MM.1S (cell line): ENCODE measurements around the gene NCAN.

Source experiments
- DNase-seq: peaks from one replicate; pipeline ENCODE4 v3.0.0-alpha.2; 2015
- H2AFZ ChIP-seq: fragments of 300-600 bp; sonication (generic); 2 replicates; pipeline ENCODE4 v1.6.0; 2016; ENCODE audit warnings: antibody characterized with exemption, low read length
- H3F3A ChIP-seq: fragments of 300-600 bp; sonication (generic); 2 replicates; pipeline ENCODE4 v1.6.1; 2016; ENCODE audit warnings: mild to moderate bottlenecking, antibody characterized with exemption, low read length, moderate library complexity, mixed read lengths; ENCODE audit not compliant: insufficient read depth
- H3K27ac ChIP-seq: fragments of 300-600 bp; sonication (generic); 2 replicates; pipeline ENCODE4 v1.5.1; 2016; ENCODE audit warnings: mild to moderate bottlenecking, low read length
- H3K27me3 ChIP-seq: fragments of 300-600 bp; sonication (generic); replicated peaks from 2 replicates; pipeline ENCODE4 v1.6.0; 2016; ENCODE audit warnings: low read length; ENCODE audit not compliant: insufficient read depth
- H3K36me3 ChIP-seq: fragments of 300-600 bp; sonication (generic); replicated peaks from 2 replicates; pipeline ENCODE4 v1.6.1; 2016; ENCODE audit warnings: mild to moderate bottlenecking, low read length, mixed read lengths; ENCODE audit not compliant: insufficient read depth
- H3K4me1 ChIP-seq: fragments of 300-600 bp; sonication (generic); 2 replicates; pipeline ENCODE4 v1.6.1; 2016; ENCODE audit warnings: low read length, mixed read lengths
- H3K4me2 ChIP-seq: fragments of 300-600 bp; sonication (generic); 2 replicates; pipeline ENCODE4 v1.6.0; 2016; ENCODE audit warnings: low read depth, low read length
- H3K4me3 ChIP-seq: fragments of 300-600 bp; sonication (generic); 2 replicates; pipeline ENCODE4 v1.5.1; 2016; ENCODE audit warnings: low read length, mixed read lengths
- H3K79me2 ChIP-seq: fragments of 300-600 bp; sonication (generic); 2 replicates; pipeline ENCODE4 v1.6.1; 2016; ENCODE audit warnings: mixed run types, low read length, mixed read lengths
- H3K9ac ChIP-seq: fragments of 300-600 bp; sonication (generic); 2 replicates; pipeline ENCODE4 v1.6.1; 2016; ENCODE audit warnings: low read length, mixed read lengths
- H3K9me2 ChIP-seq: fragments of 300-600 bp; sonication (generic); replicated peaks from 2 replicates; pipeline ENCODE4 v1.6.1; 2016; ENCODE audit warnings: mild to moderate bottlenecking, low read length, mixed read lengths; ENCODE audit not compliant: insufficient read depth
- H3K9me3 ChIP-seq: fragments of 300-600 bp; sonication (generic); replicated peaks from 2 replicates; pipeline ENCODE4 v1.6.1; 2016; ENCODE audit warnings: mild to moderate bottlenecking, low read length, mixed read lengths; ENCODE audit not compliant: insufficient read depth
- H4K20me1 ChIP-seq: fragments of 300-600 bp; sonication (generic); 2 replicates; pipeline ENCODE4 v1.6.1; 2016; ENCODE audit warnings: mild to moderate bottlenecking, low read length, moderate library complexity, mixed read lengths; ENCODE audit not compliant: insufficient read depth
- EZH2 ChIP-seq: fragments of 300-600 bp; sonication (generic); optimal IDR thresholded peaks from 2 replicates; pipeline ENCODE3; 2017; ENCODE audit warnings: low read depth, mild to moderate bottlenecking, antibody characterized with exemption, low read length, mixed read lengths
- EZH2phosphoT487 ChIP-seq: fragments of 300-600 bp; sonication (generic); IDR thresholded peaks from 2 replicates; pipeline ENCODE4 v1.6.1; 2018; ENCODE audit warnings: antibody characterized with exemption, low read length
- TF ChIP-seq, protein P1 (sequence below): fragments of 300-600 bp; sonication (generic); IDR thresholded peaks from 2 replicates; pipeline ENCODE4 v1.5.1; 2016; ENCODE audit warnings: antibody characterized with exemption, low read length, mixed read lengths

NCAN gene

GRCh38 chr19:19204181-19204580 lies 7.6 kb upstream of the NCAN start:
- H3K27ac ChIP-seq = no peak overlapping the region
- H3K4me1 ChIP-seq = 0 out of 2 replicates have a peak, but pooled peaks cover 4% of the 10 kb centered on the region
- H3K36me3 ChIP-seq = no peaks in the 10 kb centered on the region
- H2AFZ ChIP-seq = no peak overlapping the region
- TF ChIP-seq EZH2phosphoT487 (no peak), EZH2 (no peak)
- TF ChIP-seq, protein P1, sequence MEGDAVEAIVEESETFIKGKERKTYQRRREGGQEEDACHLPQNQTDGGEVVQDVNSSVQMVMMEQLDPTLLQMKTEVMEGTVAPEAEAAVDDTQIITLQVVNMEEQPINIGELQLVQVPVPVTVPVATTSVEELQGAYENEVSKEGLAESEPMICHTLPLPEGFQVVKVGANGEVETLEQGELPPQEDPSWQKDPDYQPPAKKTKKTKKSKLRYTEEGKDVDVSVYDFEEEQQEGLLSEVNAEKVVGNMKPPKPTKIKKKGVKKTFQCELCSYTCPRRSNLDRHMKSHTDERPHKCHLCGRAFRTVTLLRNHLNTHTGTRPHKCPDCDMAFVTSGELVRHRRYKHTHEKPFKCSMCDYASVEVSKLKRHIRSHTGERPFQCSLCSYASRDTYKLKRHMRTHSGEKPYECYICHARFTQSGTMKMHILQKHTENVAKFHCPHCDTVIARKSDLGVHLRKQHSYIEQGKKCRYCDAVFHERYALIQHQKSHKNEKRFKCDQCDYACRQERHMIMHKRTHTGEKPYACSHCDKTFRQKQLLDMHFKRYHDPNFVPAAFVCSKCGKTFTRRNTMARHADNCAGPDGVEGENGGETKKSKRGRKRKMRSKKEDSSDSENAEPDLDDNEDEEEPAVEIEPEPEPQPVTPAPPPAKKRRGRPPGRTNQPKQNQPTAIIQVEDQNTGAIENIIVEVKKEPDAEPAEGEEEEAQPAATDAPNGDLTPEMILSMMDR = no peak
- H3F3A ChIP-seq = no peaks in the 10 kb centered on the region
- H3K27me3 ChIP-seq = peaks cover 24% of the 10 kb centered on the region
- H3K79me2 ChIP-seq = peaks cover 20% of the 10 kb centered on the region
- no peak overlapping the region for H3K4me2 ChIP-seq
- no peak overlapping the region for H3K4me3 ChIP-seq
- no peak for DNase-seq
- no peaks in the 10 kb centered on the region for H3K9me2 ChIP-seq
- H3K9ac ChIP-seq = no peak overlapping the region
- no peaks in the 10 kb centered on the region for H4K20me1 ChIP-seq
- H3K9me3 ChIP-seq = no peaks in the 10 kb centered on the region

GRCh38 chr19:19205416-19206410 lies 6.0 kb upstream of the NCAN start:
- H3K4me1 ChIP-seq = 0 out of 2 replicates have a peak, but pooled peaks cover 4% of the 10 kb centered on the region
- no peaks in the 10 kb centered on the region for H3F3A ChIP-seq
- H3K27me3 ChIP-seq = peaks cover 36% of the 10 kb centered on the region
- no peaks in the 10 kb centered on the region for H3K36me3 ChIP-seq
- no peaks in the 10 kb centered on the region for H3K9me3 ChIP-seq
- no peak overlapping the region for H3K27ac ChIP-seq
- DNase-seq = no peak
- no peak for TF ChIP-seq EZH2
- TF ChIP-seq EZH2phosphoT487 = no peak
- TF ChIP-seq, protein P1 = no peak
- no peak overlapping the region for H3K4me3 ChIP-seq
- H3K9ac ChIP-seq = no peak overlapping the region
- no peaks in the 10 kb centered on the region for H4K20me1 ChIP-seq
- H3K4me2 ChIP-seq = no peak overlapping the region
- no peaks in the 10 kb centered on the region for H3K9me2 ChIP-seq
- no peak overlapping the region for H2AFZ ChIP-seq
- peaks cover 20% of the 10 kb centered on the region for H3K79me2 ChIP-seq

GRCh38 chr19:19206938-19207337 lies 4.8 kb upstream of the NCAN start:
- H3K36me3 ChIP-seq = no peaks in the 10 kb centered on the region
- TF ChIP-seq, protein P1 = no peak
- TF ChIP-seq EZH2 = no peak
- no peak overlapping the region for H3K4me2 ChIP-seq
- peaks cover 12% of the 10 kb centered on the region for H3K79me2 ChIP-seq
- no peaks in the 10 kb centered on the region for H3K9me2 ChIP-seq
- no peak for DNase-seq
- H3K27me3 ChIP-seq = peaks cover 45% of the 10 kb centered on the region
- H3K9ac ChIP-seq = no peak overlapping the region
- no peaks in the 10 kb centered on the region for H3K9me3 ChIP-seq
- no peaks in the 10 kb centered on the region for H3F3A ChIP-seq
- 0 out of 2 replicates have a peak, but pooled peaks cover 2% of the 10 kb centered on the region for H3K4me1 ChIP-seq
- no peak overlapping the region for H3K4me3 ChIP-seq
- H4K20me1 ChIP-seq = no peaks in the 10 kb centered on the region
- no peak overlapping the region for H3K27ac ChIP-seq
- no peak overlapping the region for H2AFZ ChIP-seq
